Endothelial cell of hepatic sinusoid (primary cell): ENCODE data around the gene AGXT.

Source experiments
- in situ Hi-C: cut with HindIII; loops from 2 replicates; pipeline ENCODE4 v1.10.0; 2017; ENCODE audit warnings: low sequenced_read_pairs

Gene AGXT

DNA sequence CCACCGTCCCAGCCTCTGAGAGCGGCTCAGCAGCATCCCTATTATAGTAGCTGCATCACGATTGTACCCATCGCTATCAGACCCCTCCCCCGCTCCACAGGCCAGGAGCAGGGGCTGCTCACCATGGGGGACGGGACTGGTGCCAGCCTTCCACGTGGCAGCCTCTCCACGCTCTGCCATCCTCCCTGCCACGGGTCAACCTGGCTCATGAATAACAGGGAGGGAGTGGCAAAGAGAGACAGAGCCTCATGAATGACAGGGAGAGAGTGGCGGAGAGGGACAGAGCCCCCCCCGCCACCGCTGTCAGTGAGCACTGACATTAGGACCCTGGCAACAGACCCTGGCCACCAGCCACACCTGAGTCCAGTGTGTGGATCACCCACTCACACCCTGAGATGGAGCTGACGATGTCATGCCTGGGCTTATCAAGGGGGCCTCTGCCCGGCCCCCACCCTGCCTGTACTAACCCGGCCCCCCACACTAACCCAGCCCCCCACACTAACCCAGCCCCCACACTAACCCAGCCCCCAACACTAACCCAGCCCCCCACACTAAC, 54.4 kb downstream of the AGXT start:
- in situ Hi-C loops: no loop called here

DNA sequence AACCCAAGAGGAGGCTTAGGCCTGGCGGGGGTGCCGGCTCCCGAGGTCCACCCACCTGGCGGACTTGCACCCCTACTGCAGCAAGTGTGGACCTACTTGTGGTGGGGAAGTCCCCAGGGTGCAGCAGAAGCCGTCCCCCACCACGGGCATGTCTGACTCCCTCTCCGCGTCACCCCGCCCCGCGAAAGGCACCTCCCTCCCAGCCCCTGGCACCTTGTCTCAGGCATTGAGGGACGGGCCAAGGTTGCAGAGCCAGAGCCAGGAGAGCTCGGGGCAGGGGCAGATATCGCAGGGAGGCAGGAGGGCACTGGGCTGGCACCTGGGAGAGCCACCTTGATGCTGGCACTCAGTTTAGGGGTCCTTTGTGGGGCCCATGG, 56.6 kb downstream of the AGXT start:
- in situ Hi-C loops: no loop called here

DNA sequence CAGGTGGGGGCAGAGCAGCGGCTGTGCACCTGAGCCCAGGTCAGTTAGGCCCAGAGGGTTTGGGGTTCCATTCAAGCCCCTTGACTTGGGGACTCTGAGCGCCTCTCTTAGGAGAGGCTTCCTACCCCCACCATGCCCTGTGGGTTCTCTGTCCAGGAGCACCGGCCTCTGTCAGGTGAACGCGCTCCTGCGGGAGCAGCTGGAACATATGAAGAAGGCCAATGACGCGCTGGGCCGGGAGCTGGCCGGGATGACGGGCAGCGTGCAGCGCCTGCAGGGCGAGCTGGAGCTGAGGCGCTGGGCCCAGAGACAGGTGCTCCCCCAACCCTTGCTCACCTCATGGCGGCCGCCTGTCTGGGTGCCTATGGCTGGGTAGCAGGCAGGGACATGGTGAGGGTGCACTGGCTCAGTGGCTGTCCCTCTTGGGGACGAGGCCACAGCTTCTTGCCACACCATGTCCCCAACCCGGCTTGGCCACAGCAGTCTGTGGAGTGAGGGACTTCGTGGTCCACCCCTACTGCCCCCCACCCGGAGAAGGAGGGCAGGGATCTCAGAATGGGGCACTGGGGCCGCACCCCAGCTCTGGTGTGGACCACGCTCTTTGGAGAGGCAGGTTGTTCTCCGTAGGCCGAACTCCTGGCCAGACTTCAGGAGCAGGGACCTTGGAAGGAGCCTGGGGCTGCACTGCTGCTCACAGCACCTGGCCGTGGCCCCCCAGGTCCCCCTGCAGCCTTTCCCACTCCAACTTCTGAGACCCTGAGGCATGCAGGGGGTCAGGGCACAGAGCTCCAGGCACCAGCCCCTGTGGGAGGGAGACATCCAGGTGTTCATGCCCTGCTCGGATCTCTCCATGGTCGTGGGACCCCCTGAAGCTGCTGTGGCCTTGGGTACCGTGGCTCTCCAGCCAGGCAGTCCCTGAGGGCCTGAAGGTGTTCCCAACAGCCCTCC, 57.2 kb downstream of the AGXT start:
- in situ Hi-C loops: no loop called here

DNA sequence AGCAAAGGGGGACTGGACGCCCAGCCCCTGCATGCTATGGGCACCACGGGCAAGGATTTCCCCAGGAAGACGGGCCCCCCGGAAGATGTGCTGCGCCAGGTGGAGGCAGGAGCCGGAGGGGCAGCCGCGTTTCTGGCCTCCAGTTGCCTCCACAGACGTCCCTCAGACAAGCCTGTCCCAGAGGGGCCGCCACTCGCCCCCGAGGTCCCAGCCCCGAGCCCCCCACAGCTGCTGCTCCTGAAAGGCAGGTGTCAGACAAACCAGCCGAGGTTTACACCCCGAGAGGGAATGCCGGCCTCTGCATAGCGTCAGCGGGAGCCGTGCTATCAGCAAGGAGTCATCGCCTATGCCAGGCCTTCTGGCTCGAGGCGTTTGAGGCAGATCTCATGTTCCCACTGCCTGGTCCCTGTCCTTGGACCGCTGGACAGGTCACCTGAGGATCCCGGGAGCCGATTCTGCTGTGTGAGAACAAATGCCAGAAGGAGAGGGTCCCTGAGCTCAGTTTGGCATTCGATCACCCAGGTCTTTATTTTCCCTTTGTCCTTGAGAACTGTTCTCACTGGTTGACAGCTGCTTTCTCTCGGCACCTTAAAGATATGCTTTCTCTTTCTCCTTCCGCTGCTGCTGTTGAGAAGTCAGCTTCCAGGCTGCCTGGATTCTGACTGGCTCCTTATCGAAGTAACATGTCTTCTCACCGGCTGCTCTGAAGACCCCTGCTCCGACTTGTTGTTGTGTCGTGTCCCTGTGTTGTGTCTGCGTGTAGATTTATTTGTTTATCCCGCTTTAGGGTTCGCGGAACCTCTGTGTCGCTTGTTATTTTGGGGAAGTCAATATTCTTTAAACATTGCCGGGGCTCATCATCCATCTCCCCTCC, 58.1 kb downstream of the AGXT start:
- in situ Hi-C loops: no loop called here

DNA sequence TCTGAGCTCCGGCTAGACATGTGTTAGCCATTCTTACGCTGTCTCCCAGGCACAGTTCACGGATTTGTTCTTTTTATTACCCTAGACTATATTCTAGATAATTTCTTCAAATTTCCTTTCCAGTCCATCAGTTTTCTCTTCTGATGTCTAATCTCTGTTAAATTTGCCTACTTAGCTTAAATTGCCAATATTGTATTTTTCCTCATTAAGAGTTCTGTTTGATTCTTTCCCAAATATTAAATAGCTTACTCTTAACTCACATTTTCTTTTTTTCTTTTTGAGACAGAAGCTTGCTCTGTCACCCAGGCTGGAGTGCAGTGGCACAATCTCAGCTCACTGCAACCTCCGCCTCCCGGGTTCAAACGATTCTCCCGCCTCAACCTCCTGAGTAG, 58.8 kb downstream of the AGXT start:
- in situ Hi-C loops: no loop called here

DNA sequence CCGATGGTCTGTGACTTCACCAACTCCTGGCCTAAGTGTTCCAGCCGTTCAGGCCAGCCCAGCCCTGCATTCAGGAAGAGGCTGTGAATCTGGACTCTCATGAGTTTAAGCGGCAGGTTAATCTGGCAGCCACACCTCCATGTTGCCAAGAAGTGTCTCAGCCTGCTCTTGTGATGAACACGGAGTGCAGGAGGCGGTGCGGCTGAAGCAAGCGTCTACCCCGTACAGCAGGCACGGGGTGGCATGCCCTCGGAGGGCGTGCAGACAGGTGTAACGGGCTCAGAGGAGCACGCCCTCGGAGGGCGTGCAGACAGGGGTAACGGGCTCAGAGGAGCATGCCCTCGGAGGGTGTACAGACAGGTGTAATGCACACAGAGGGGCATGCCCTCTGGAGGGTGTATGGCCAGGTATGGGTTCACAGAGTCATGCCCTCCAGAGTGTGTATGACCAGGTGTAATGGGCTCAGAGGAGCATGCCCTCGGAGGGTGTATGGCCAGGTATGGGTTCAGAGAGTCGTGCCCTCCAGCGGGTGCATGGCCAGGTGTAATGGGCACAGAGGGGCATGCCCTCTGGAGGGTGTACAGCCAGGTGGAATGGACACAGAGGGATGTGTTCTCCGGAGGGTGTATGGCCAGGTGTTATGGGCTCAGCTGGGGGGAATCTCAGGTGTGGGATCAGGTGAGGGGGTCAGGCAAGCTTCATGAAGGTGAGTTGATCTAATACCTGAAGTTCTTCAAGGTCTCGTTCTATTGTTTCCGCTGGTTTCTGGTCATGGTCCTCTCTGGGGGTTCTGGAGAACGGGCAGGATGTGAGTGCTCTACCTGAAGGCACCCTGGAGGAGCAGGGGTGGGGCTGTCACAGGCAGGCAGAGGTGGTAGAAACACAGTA, 60.1 kb downstream of the AGXT start:
- in situ Hi-C loops: no loop called here

DNA sequence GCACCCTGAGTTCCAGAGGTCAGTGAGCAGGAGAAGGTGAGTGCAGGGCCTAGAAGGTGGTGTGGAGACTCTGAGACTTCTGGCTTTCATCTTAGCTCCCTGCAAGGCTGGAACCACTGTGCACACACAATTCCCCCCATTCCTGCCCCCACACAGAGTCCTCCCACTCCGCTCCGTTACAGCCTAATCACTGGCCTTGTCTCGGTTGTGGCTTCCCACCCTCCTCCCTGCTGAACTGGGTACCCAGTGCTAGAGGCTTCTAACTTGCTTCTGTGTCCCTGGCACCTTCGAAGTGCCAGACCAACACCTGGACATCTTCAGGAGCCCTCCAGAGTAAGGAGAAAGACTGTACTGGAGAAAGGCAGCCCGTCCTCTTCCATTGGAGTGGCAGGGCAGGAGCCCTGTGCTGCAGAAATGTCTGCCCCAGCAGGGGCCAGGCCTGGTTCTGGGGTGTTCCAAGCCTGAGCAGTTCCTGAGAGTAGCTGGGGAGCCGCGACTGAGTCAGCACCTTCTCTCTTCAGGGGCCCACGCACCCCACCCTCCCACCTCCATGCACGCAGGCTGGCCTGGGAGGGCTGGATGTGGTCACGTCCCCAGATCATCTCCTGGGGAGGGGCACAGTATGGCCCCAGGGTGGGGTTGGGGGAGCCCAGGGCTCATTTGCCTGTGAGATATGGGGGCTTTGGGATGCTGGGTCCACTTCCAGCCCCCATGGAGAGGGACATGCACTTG, 60.9 kb downstream of the AGXT start:
- in situ Hi-C loops: loop anchor here (5.0 kb wide), 2 partner anchors 82 to 113 kb away; no protein-coding TSS in a partner anchor
